ENCODE data around the gene PYGO1. TPM values are rescaled to one million over a fixed set of nuclear protein-coding genes. Genes with fewer than 3 reads are reported as not detected.
"Not testable (repeated sequence)": the region's sequence is repeated elsewhere in the genome, so short reads cannot be mapped to it uniquely, and the experiment has no call there.

The PYGO1 gene
- total RNA-seq, 1 donor from 2014 or later: 4.4 TPM

GRCh38 chr15:55514414-55514850, 73.7 kb downstream of the PYGO1 start:
- TF ChIP-seq POLR2AphosphoS5 (IDR thresholded peaks at IDR 0.05; ENCODE audit: insufficient read depth in 1 of 2, low read depth in 1 of 2) (no peak), POLR2A (IDR thresholded peaks at IDR 0.05) (no peak), CTCF (IDR thresholded peaks at IDR 0.05) (no peak)
- H3K9me3 ChIP-seq: no peaks in the 10 kb centered on the region
- intact Hi-C loops (cut with DNase I): no loop called here

GRCh38 chr15:55513621-55514413, 74.3 kb downstream of the PYGO1 start:
- intact Hi-C loops (cut with DNase I); H3K9me3 ChIP-seq; H3K27me3 ChIP-seq; H3K4me3 ChIP-seq; H3K27ac ChIP-seq; DNase-seq (ENCODE audit: extremely low spot score in 2 of 2); H3K36me3 ChIP-seq; H3K4me1 ChIP-seq: not testable (repeated sequence)

More at GRCh38 chr15:55514414-55514850, 73.7 kb downstream of the PYGO1 start:
- H3K4me1 ChIP-seq: no peaks in the 10 kb centered on the region
- no peaks in the 10 kb centered on the region for H3K27me3 ChIP-seq
- no peaks in the 10 kb centered on the region for H3K36me3 ChIP-seq
- no peak overlapping the region for H3K4me3 ChIP-seq
- no peak overlapping the region for H3K27ac ChIP-seq
- no peak for DNase-seq (ENCODE audit: extremely low spot score in 2 of 2)

GRCh38 chr15:55513152-55513551, 75.0 kb downstream of the PYGO1 start:
- no peaks in the 10 kb centered on the region for H3K27me3 ChIP-seq
- intact Hi-C loops (cut with DNase I): no loop called here
- no peak for DNase-seq (ENCODE audit: extremely low spot score in 2 of 2)

DNA sequence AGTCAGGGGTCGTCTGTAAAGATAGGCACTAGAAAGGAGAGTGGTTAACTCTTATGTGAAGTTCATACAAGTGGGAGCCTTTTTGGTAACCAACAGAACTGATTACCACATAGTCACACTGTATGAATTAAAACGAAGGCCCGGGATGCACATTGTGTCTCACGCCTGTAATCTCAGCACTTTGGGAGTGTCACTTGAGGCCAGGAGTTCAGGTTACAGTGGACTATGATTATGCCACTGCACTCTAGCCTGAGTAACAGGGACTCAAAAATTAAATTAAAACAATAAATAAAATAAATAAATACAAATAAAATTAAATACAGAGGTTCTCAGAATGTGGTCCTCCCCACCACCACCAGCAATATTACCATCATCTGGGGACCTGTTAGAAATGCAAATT, 80.6 kb downstream of the PYGO1 start:
- Histone ChIP-seq H3K4me3 (no peak overlapping the region), H3K27me3 (no peaks in the 10 kb centered on the region), H3K4me1 (no peaks in the 10 kb centered on the region), H3K9me3 (no peaks in the 10 kb centered on the region), H3K27ac (no peak overlapping the region), H3K36me3 (no peaks in the 10 kb centered on the region)
- intact Hi-C loops (cut with DNase I): no loop called here
- DNase-seq (ENCODE audit: extremely low spot score in 2 of 2): no peak
- TF ChIP-seq POLR2A (IDR thresholded peaks at IDR 0.05) (no peak), POLR2AphosphoS5 (IDR thresholded peaks at IDR 0.05; ENCODE audit: insufficient read depth in 1 of 2, low read depth in 1 of 2) (no peak), CTCF (IDR thresholded peaks at IDR 0.05) (no peak)

More at GRCh38 chr15:55513152-55513551, 75.0 kb downstream of the PYGO1 start:
- Histone ChIP-seq H3K4me1 (no peaks in the 10 kb centered on the region), H3K27ac (no peak overlapping the region), H3K4me3 (no peak overlapping the region), H3K36me3 (no peaks in the 10 kb centered on the region), H3K9me3 (no peaks in the 10 kb centered on the region)
- TF ChIP-seq POLR2AphosphoS5 (IDR thresholded peaks at IDR 0.05; ENCODE audit: insufficient read depth in 1 of 2, low read depth in 1 of 2): no peak
- no peak for TF ChIP-seq CTCF (IDR thresholded peaks at IDR 0.05)
- TF ChIP-seq POLR2A (IDR thresholded peaks at IDR 0.05): no peak

DNA sequence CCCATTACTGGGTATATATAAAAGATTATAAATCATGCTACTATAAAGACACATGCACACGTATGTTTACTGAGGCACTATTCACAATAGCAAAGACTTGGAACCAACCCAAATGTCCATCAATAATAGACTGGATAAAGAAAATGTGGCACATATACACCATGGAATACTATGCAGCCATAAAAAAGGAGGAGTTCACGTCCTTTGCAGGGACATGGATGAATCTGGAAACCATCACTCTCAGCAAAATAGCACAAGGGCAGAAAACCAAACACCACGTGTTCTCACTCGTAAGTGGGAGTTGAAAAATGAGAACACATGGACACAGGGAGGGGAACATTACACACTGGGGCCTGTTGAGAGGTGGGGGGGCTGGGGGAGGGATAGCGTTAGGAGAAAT, 82.7 kb downstream of the PYGO1 start:
- H3K4me1 ChIP-seq; intact Hi-C loops (cut with DNase I); H3K27ac ChIP-seq; H3K27me3 ChIP-seq; H3K9me3 ChIP-seq; H3K4me3 ChIP-seq; DNase-seq (ENCODE audit: extremely low spot score in 2 of 2); H3K36me3 ChIP-seq: not testable (repeated sequence)

DNA sequence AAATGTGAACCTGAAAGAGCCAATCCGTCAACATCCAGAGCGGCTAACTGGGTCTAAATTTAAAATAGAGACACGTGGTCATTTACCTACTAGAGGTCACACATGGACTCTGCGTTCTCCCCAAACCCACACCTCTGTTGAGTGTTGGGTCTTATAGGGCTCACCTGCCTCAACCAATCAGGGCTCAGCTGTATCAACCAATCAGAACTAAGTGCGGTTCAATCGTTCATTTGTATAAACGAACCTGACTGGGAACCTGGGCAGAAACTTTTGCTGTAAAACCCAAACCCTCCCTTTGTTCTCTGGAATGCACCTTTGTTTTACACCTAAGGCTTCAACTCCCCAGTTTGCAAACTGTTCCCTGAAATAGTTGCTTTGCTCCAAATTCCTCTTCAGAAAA, 89.0 kb downstream of the PYGO1 start:
- Histone ChIP-seq H3K27ac (no peak overlapping the region), H3K9me3 (no peaks in the 10 kb centered on the region), H3K4me3 (no peak overlapping the region), H3K27me3 (no peaks in the 10 kb centered on the region), H3K4me1 (peaks cover 15% of the 10 kb centered on the region), H3K36me3 (no peaks in the 10 kb centered on the region)
- TF ChIP-seq POLR2A (IDR thresholded peaks at IDR 0.05): no peak
- TF ChIP-seq CTCF (IDR thresholded peaks at IDR 0.05): no peak
- no peak for TF ChIP-seq POLR2AphosphoS5 (IDR thresholded peaks at IDR 0.05; ENCODE audit: insufficient read depth in 1 of 2, low read depth in 1 of 2)
- intact Hi-C loops (cut with DNase I): no loop called here
- no peak for DNase-seq (ENCODE audit: extremely low spot score in 2 of 2)
